PC-3 (cell line): ENCODE measurements around the gene CMTM6.

Experiments
- EZH2 ChIP-seq: fragments of 300-600 bp; sonication (generic); IDR thresholded peaks from one replicate; pipeline ENCODE4 v1.6.1; 2017; ENCODE audit warnings: antibody characterized with exemption, mild to moderate bottlenecking, low read length; ENCODE audit not compliant: unreplicated experiment
- TF ChIP-seq, protein P1 (sequence below): fragments of 300-600 bp; sonication (generic); conservative IDR thresholded peaks from 2 replicates; pipeline ENCODE4 v1.5.1; 2017; ENCODE audit warnings: antibody characterized with exemption, low read depth, mild to moderate bottlenecking, low read length

DNA sequence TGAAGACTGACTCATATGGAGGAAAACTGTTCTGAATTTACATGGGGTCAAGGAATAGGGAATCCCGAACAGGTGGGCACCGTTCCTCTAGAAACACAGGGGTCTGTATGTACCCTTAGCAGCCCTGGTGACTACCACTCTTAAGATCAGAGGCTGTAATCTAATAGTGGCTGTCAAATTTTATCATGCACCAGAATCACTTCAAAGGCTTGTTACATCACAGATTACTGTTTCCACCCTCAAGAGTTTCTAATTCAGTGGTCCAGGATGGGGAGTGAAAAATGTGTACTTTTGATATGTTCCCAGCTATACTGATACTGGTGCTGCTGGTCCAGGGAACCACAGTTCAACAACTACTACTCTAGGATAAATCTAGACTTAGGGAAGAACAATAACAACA lies 40.2 kb upstream of the CMTM6 start:
- no peak for TF ChIP-seq EZH2
- TF ChIP-seq, protein P1, sequence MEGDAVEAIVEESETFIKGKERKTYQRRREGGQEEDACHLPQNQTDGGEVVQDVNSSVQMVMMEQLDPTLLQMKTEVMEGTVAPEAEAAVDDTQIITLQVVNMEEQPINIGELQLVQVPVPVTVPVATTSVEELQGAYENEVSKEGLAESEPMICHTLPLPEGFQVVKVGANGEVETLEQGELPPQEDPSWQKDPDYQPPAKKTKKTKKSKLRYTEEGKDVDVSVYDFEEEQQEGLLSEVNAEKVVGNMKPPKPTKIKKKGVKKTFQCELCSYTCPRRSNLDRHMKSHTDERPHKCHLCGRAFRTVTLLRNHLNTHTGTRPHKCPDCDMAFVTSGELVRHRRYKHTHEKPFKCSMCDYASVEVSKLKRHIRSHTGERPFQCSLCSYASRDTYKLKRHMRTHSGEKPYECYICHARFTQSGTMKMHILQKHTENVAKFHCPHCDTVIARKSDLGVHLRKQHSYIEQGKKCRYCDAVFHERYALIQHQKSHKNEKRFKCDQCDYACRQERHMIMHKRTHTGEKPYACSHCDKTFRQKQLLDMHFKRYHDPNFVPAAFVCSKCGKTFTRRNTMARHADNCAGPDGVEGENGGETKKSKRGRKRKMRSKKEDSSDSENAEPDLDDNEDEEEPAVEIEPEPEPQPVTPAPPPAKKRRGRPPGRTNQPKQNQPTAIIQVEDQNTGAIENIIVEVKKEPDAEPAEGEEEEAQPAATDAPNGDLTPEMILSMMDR, result no peak
